ENCODE measurements around the gene SPPL2B.

GRCh38 chr19:2385053-2385721, 56.7 kb downstream of the SPPL2B start:
- TF ChIP-seq POLR2A (IDR thresholded peaks at IDR 0.05) (no peak), CTCF (IDR thresholded peaks at IDR 0.05) (no peak), EP300 (IDR thresholded peaks at IDR 0.05) (no peak)

Data from ovary (tissue), 3 donors.